ENCODE measurements around the gene COX7C. TPM values are rescaled to one million over a fixed set of nuclear protein-coding genes. Genes with fewer than 3 reads are reported as not detected.
"Not testable (repeated sequence)": the region's sequence is repeated elsewhere in the genome, so short reads cannot be mapped to it uniquely, and the experiment has no call there.

Gene COX7C
- total RNA-seq, 1 donor from 2014 or later: 457 TPM

- Mint-ChIP-seq H3K9me3 (no peaks in the 10 kb centered on the region), H3K27ac (no peak overlapping the region), H3K36me3 (ENCODE audit: low read depth) (peaks cover 26% of the 10 kb centered on the region), H3K4me3 (ENCODE audit: low read depth) (no peak overlapping the region), H3K27me3 (ENCODE audit: low read depth) (peaks cover 17% of the 10 kb centered on the region), H3K4me1 (ENCODE audit: low read depth) (peaks cover 1% of the 10 kb centered on the region)
- no peak for DNase-seq (ENCODE audit: low spot score)
- intact Hi-C loops (cut with micrococcal nuclease): no loop called here
These were observed 7.4 kb downstream of the COX7C start for GRCh38 chr5:86625148-86625547.

GRCh38 chr5:86626149-86626548 is 8.4 kb downstream of the COX7C start:
- Mint-ChIP-seq H3K36me3 (ENCODE audit: low read depth) (peaks cover 16% of the 10 kb centered on the region), H3K9me3 (no peaks in the 10 kb centered on the region), H3K27me3 (ENCODE audit: low read depth) (peaks cover 17% of the 10 kb centered on the region), H3K27ac (no peak overlapping the region), H3K4me3 (ENCODE audit: low read depth) (no peak overlapping the region), H3K4me1 (ENCODE audit: low read depth) (no peaks in the 10 kb centered on the region)
- intact Hi-C loops (cut with micrococcal nuclease): no loop called here
- no peak for DNase-seq (ENCODE audit: low spot score)

GRCh38 chr5:86631165-86631564 is 13.4 kb downstream of the COX7C start:
- H3K36me3 Mint-ChIP-seq (ENCODE audit: low read depth): no peaks in the 10 kb centered on the region
- DNase-seq (ENCODE audit: low spot score): no peak
- H3K4me1 Mint-ChIP-seq (ENCODE audit: low read depth): no peaks in the 10 kb centered on the region
- intact Hi-C loops (cut with micrococcal nuclease): no loop called here
- H3K9me3 Mint-ChIP-seq: no peaks in the 10 kb centered on the region
- no peak overlapping the region for H3K4me3 Mint-ChIP-seq (ENCODE audit: low read depth)
- H3K27me3 Mint-ChIP-seq (ENCODE audit: low read depth): peaks cover 17% of the 10 kb centered on the region
- H3K27ac Mint-ChIP-seq: no peak overlapping the region

- no peak for DNase-seq (ENCODE audit: low spot score)
- Mint-ChIP-seq H3K4me1 (ENCODE audit: low read depth) (no peaks in the 10 kb centered on the region), H3K9me3 (no peaks in the 10 kb centered on the region), H3K27ac (no peak overlapping the region), H3K27me3 (ENCODE audit: low read depth) (peaks cover 12% of the 10 kb centered on the region), H3K4me3 (ENCODE audit: low read depth) (no peak overlapping the region), H3K36me3 (ENCODE audit: low read depth) (no peaks in the 10 kb centered on the region)
- intact Hi-C loops (cut with micrococcal nuclease): no loop called here
These were observed 23.3 kb downstream of the COX7C start for GRCh38 chr5:86640998-86641397.

- Mint-ChIP-seq H3K4me3 (ENCODE audit: low read depth) (no peak overlapping the region), H3K27me3 (ENCODE audit: low read depth) (peaks cover 9% of the 10 kb centered on the region), H3K4me1 (ENCODE audit: low read depth) (no peaks in the 10 kb centered on the region), H3K9me3 (no peaks in the 10 kb centered on the region), H3K27ac (no peak overlapping the region), H3K36me3 (ENCODE audit: low read depth) (no peaks in the 10 kb centered on the region)
- no peak for DNase-seq (ENCODE audit: low spot score)
- intact Hi-C loops (cut with micrococcal nuclease): no loop called here
These were observed 27.1 kb downstream of the COX7C start for GRCh38 chr5:86644843-86645242.

- Mint-ChIP-seq H3K27me3 (ENCODE audit: low read depth) (peaks cover 9% of the 10 kb centered on the region), H3K27ac (no peak overlapping the region), H3K4me1 (ENCODE audit: low read depth) (no peaks in the 10 kb centered on the region), H3K4me3 (ENCODE audit: low read depth) (no peak overlapping the region), H3K9me3 (no peaks in the 10 kb centered on the region), H3K36me3 (ENCODE audit: low read depth) (no peaks in the 10 kb centered on the region)
- intact Hi-C loops (cut with micrococcal nuclease): no loop called here
- DNase-seq (ENCODE audit: low spot score): no peak
These were observed 28.1 kb downstream of the COX7C start for GRCh38 chr5:86645885-86646284.

- intact Hi-C loops (cut with micrococcal nuclease): no loop called here
- no peak for DNase-seq (ENCODE audit: low spot score)
- no peaks in the 10 kb centered on the region for H3K36me3 Mint-ChIP-seq (ENCODE audit: low read depth)
- no peak overlapping the region for H3K27ac Mint-ChIP-seq
- no peaks in the 10 kb centered on the region for H3K4me1 Mint-ChIP-seq (ENCODE audit: low read depth)
- H3K4me3 Mint-ChIP-seq (ENCODE audit: low read depth): no peak overlapping the region
- H3K27me3 Mint-ChIP-seq (ENCODE audit: low read depth): peaks cover 6% of the 10 kb centered on the region
- H3K9me3 Mint-ChIP-seq: no peaks in the 10 kb centered on the region
These were observed 28.9 kb downstream of the COX7C start for GRCh38 chr5:86646671-86647070.

- intact Hi-C loops (cut with micrococcal nuclease): no loop called here
- Mint-ChIP-seq H3K27me3 (ENCODE audit: low read depth) (peaks cover 3% of the 10 kb centered on the region), H3K4me1 (ENCODE audit: low read depth) (no peaks in the 10 kb centered on the region), H3K4me3 (ENCODE audit: low read depth) (no peak overlapping the region), H3K27ac (no peak overlapping the region), H3K9me3 (no peaks in the 10 kb centered on the region), H3K36me3 (ENCODE audit: low read depth) (no peaks in the 10 kb centered on the region)
- no peak for DNase-seq (ENCODE audit: low spot score)
These were observed 32.2 kb downstream of the COX7C start for GRCh38 chr5:86649832-86650505.

- H3K4me3 Mint-ChIP-seq (ENCODE audit: low read depth); H3K27ac Mint-ChIP-seq; intact Hi-C loops (cut with micrococcal nuclease); DNase-seq (ENCODE audit: low spot score); H3K27me3 Mint-ChIP-seq (ENCODE audit: low read depth); H3K4me1 Mint-ChIP-seq (ENCODE audit: low read depth); H3K9me3 Mint-ChIP-seq; H3K36me3 Mint-ChIP-seq (ENCODE audit: low read depth): not testable (repeated sequence)
These were observed 43.0 kb downstream of the COX7C start for GRCh38 chr5:86660771-86661170.

GRCh38 chr5:86664173-86664572 is 46.4 kb downstream of the COX7C start:
- no peak overlapping the region for H3K27ac Mint-ChIP-seq
- intact Hi-C loops (cut with micrococcal nuclease): no loop called here
- no peak overlapping the region for H3K4me3 Mint-ChIP-seq (ENCODE audit: low read depth)
- H3K9me3 Mint-ChIP-seq: no peaks in the 10 kb centered on the region
- peaks cover 2% of the 10 kb centered on the region for H3K4me1 Mint-ChIP-seq (ENCODE audit: low read depth)
- no peak for DNase-seq (ENCODE audit: low spot score)
- no peaks in the 10 kb centered on the region for H3K27me3 Mint-ChIP-seq (ENCODE audit: low read depth)
- H3K36me3 Mint-ChIP-seq (ENCODE audit: low read depth): no peaks in the 10 kb centered on the region

- Mint-ChIP-seq H3K4me3 (ENCODE audit: low read depth) (no peak overlapping the region), H3K9me3 (no peaks in the 10 kb centered on the region), H3K4me1 (ENCODE audit: low read depth) (peaks cover 2% of the 10 kb centered on the region), H3K27ac (no peak overlapping the region), H3K36me3 (ENCODE audit: low read depth) (no peaks in the 10 kb centered on the region), H3K27me3 (ENCODE audit: low read depth) (no peaks in the 10 kb centered on the region)
- intact Hi-C loops (cut with micrococcal nuclease): no loop called here
- DNase-seq (ENCODE audit: low spot score): no peak
These were observed 48.4 kb downstream of the COX7C start for GRCh38 chr5:86665984-86666760.

GRCh38 chr5:86666981-86667380 is 49.2 kb downstream of the COX7C start:
- no peak overlapping the region for H3K4me3 Mint-ChIP-seq (ENCODE audit: low read depth)
- intact Hi-C loops (cut with micrococcal nuclease): no loop called here
- no peaks in the 10 kb centered on the region for H3K36me3 Mint-ChIP-seq (ENCODE audit: low read depth)
- H3K4me1 Mint-ChIP-seq (ENCODE audit: low read depth): peaks cover 2% of the 10 kb centered on the region
- H3K27ac Mint-ChIP-seq: no peak overlapping the region
- H3K9me3 Mint-ChIP-seq: no peaks in the 10 kb centered on the region
- DNase-seq (ENCODE audit: low spot score): no peak
- no peaks in the 10 kb centered on the region for H3K27me3 Mint-ChIP-seq (ENCODE audit: low read depth)
